Keratinocyte (primary cell): Measurements from ENCODE around the gene MEIOC.

Source experiments
- EZH2 ChIP-seq: IDR thresholded peaks from one replicate; pipeline ENCODE4 v1.6.1; 2012; ENCODE audit warnings: inconsistent platforms, mild to moderate bottlenecking, low read length, moderate library complexity
- TF ChIP-seq, protein P1 (sequence below), 3 experiments: IDR thresholded peaks in 1 of 3; conservative IDR thresholded peaks in 1 of 3; optimal IDR thresholded peaks in 1 of 3; 2 replicates in 2 of 3; 3 replicates in 1 of 3; pipeline versions ENCODE3 to v1.5.1; 2011; ENCODE audit warnings: low read length in 3 of 3, mild to moderate bottlenecking in 3 of 3, moderate library complexity in 2 of 3, control low read depth in 1 of 3, inconsistent platforms in 1 of 3; ENCODE audit not compliant: insufficient read depth in 2 of 3; ENCODE audit errors: extremely low read depth in 1 of 3

DNA sequence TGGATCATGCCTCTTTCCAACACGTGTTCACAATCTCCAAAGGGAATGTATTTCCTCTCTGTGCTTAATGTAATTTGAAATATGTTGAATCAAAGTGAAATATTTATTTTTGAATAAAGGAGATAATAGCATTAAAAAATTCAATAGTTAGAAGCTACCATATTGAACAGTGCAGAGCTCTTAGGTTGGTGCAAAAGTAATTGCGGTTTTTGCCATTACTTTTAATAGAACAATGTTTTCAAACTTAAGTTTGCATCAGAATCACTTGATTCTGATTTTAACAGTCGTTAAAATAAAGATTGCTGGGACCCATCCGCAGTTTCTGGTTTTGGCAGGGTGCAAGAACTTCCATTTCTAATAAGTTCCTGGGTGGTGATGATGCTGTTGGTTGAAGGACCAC lies 10.0 kb upstream of the MEIOC start:
- TF ChIP-seq, protein P1, sequence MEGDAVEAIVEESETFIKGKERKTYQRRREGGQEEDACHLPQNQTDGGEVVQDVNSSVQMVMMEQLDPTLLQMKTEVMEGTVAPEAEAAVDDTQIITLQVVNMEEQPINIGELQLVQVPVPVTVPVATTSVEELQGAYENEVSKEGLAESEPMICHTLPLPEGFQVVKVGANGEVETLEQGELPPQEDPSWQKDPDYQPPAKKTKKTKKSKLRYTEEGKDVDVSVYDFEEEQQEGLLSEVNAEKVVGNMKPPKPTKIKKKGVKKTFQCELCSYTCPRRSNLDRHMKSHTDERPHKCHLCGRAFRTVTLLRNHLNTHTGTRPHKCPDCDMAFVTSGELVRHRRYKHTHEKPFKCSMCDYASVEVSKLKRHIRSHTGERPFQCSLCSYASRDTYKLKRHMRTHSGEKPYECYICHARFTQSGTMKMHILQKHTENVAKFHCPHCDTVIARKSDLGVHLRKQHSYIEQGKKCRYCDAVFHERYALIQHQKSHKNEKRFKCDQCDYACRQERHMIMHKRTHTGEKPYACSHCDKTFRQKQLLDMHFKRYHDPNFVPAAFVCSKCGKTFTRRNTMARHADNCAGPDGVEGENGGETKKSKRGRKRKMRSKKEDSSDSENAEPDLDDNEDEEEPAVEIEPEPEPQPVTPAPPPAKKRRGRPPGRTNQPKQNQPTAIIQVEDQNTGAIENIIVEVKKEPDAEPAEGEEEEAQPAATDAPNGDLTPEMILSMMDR (optimal IDR thresholded peaks at IDR 0.05 in 1 of 3, IDR thresholded peaks at IDR 0.05 in 1 of 3, conservative IDR thresholded peaks at IDR 0.05 in 1 of 3; ENCODE audit: extremely low read depth in 1 of 3, insufficient read depth in 2 of 3, low read length in 3 of 3): no peak
- TF ChIP-seq EZH2: no peak
